Activated naive CD8-positive, alpha-beta T cell treated with anti-CD3 and anti-CD28 coated beads for 36 hours (primary cell): Measurements from ENCODE around the gene SEC24D. TPM values are rescaled to one million over a fixed set of nuclear protein-coding genes. Genes with fewer than 3 reads are reported as not detected.
A peak's percentile ranks its signal among the peaks of the same experiment; 100 is the strongest.

Source experiments
- DNase-seq: peaks from one replicate; pipeline ENCODE4 v3.0.0; 2021
- H3K27ac Mint-ChIP-seq: one replicate; pipeline ENCODE4 v1.8.0; 2022; ENCODE audit warnings: mild to moderate bottlenecking, moderate library complexity, mixed read lengths
- H3K27me3 Mint-ChIP-seq: one replicate; pipeline ENCODE4 v1.8.0; 2022; ENCODE audit warnings: mild to moderate bottlenecking, mixed read lengths
- H3K36me3 Mint-ChIP-seq: one replicate; pipeline ENCODE4 v1.8.0; 2021; ENCODE audit warnings: mild to moderate bottlenecking, mixed read lengths
- H3K4me1 Mint-ChIP-seq: one replicate; pipeline ENCODE4 v1.8.0; 2021; ENCODE audit warnings: mixed read lengths
- H3K4me3 Mint-ChIP-seq: one replicate; pipeline ENCODE4 v1.8.0; 2022; ENCODE audit warnings: mild to moderate bottlenecking, moderate library complexity, mixed read lengths
- H3K9me3 Mint-ChIP-seq: one replicate; pipeline ENCODE4 v1.8.0; 2022; ENCODE audit warnings: mixed read lengths
- total RNA-seq, 2 experiments: library from RNA; stranded (reverse); gene quantifications; one replicate each; pipeline ENCODE4 v1.2.3, GENCODE V29; 2021

Gene SEC24D
- total RNA-seq, 2 experiments from 2014 or later, result 19.6 to 22.5 TPM

- H3K9me3 Mint-ChIP-seq, result no peaks in the 10 kb centered on the region
- H3K4me3 Mint-ChIP-seq, result peak overlapping the region; percentile 90
- peaks cover 7% of the 10 kb centered on the region for H3K27me3 Mint-ChIP-seq
- H3K36me3 Mint-ChIP-seq, result peaks cover 7% of the 10 kb centered on the region
- DNase-seq, result no peak
- peaks cover 8% of the 10 kb centered on the region for H3K4me1 Mint-ChIP-seq
- peak overlapping the region; percentile 90 for H3K27ac Mint-ChIP-seq
These were observed 14.7 kb upstream of the SEC24D start for GRCh38 chr4:118850488-118851173.

- peak overlapping the region; percentile 90 for H3K4me3 Mint-ChIP-seq
- peaks cover 7% of the 10 kb centered on the region for H3K27me3 Mint-ChIP-seq
- H3K4me1 Mint-ChIP-seq, result peaks cover 8% of the 10 kb centered on the region
- no peaks in the 10 kb centered on the region for H3K9me3 Mint-ChIP-seq
- no peak for DNase-seq
- H3K36me3 Mint-ChIP-seq, result peaks cover 7% of the 10 kb centered on the region
- peak overlapping the region; percentile 90 for H3K27ac Mint-ChIP-seq
These were observed 14.1 kb upstream of the SEC24D start for GRCh38 chr4:118849867-118850487.

- Mint-ChIP-seq H3K27ac (no peak overlapping the region), H3K36me3 (peaks cover 7% of the 10 kb centered on the region), H3K27me3 (peaks cover 7% of the 10 kb centered on the region), H3K9me3 (no peaks in the 10 kb centered on the region), H3K4me1 (peaks cover 8% of the 10 kb centered on the region), H3K4me3 (no peak overlapping the region)
- DNase-seq, result no peak
These were observed 13.0 kb upstream of the SEC24D start for GRCh38 chr4:118848901-118849300.

- no peak overlapping the region for H3K4me3 Mint-ChIP-seq
- no peaks in the 10 kb centered on the region for H3K9me3 Mint-ChIP-seq
- H3K27ac Mint-ChIP-seq, result no peak overlapping the region
- no peak for DNase-seq
- H3K27me3 Mint-ChIP-seq, result peaks cover 7% of the 10 kb centered on the region
- peaks cover 7% of the 10 kb centered on the region for H3K36me3 Mint-ChIP-seq
- peaks cover 8% of the 10 kb centered on the region for H3K4me1 Mint-ChIP-seq
These were observed 12.3 kb upstream of the SEC24D start for GRCh38 chr4:118848242-118848641.

- Mint-ChIP-seq H3K27me3 (peaks cover 7% of the 10 kb centered on the region), H3K27ac (no peak overlapping the region), H3K36me3 (peaks cover 6% of the 10 kb centered on the region), H3K4me1 (peaks cover 10% of the 10 kb centered on the region), H3K4me3 (no peak overlapping the region), H3K9me3 (no peaks in the 10 kb centered on the region)
- DNase-seq, result no peak
These were observed 11.1 kb upstream of the SEC24D start for GRCh38 chr4:118846979-118847378.

- no peaks in the 10 kb centered on the region for H3K9me3 Mint-ChIP-seq
- H3K27me3 Mint-ChIP-seq, result peaks cover 7% of the 10 kb centered on the region
- H3K4me1 Mint-ChIP-seq, result peaks cover 9% of the 10 kb centered on the region
- H3K4me3 Mint-ChIP-seq, result no peak overlapping the region
- H3K27ac Mint-ChIP-seq, result no peak overlapping the region
- DNase-seq, result no peak
- peaks cover 5% of the 10 kb centered on the region for H3K36me3 Mint-ChIP-seq
These were observed 9.7 kb upstream of the SEC24D start for GRCh38 chr4:118845552-118846050.

- DNase-seq, result no peak
- H3K9me3 Mint-ChIP-seq, result no peaks in the 10 kb centered on the region
- peaks cover 7% of the 10 kb centered on the region for H3K27me3 Mint-ChIP-seq
- H3K36me3 Mint-ChIP-seq, result no peaks in the 10 kb centered on the region
- peaks cover 1% of the 10 kb centered on the region for H3K4me1 Mint-ChIP-seq
- no peak overlapping the region for H3K4me3 Mint-ChIP-seq
- H3K27ac Mint-ChIP-seq, result no peak overlapping the region
These were observed 7.3 kb upstream of the SEC24D start for GRCh38 chr4:118843237-118843636.

- Mint-ChIP-seq H3K27ac (no peak overlapping the region), H3K27me3 (peaks cover 3% of the 10 kb centered on the region), H3K9me3 (no peaks in the 10 kb centered on the region), H3K4me1 (peaks cover 1% of the 10 kb centered on the region), H3K4me3 (no peak overlapping the region), H3K36me3 (no peaks in the 10 kb centered on the region)
- no peak for DNase-seq
These were observed 6.1 kb upstream of the SEC24D start for GRCh38 chr4:118842055-118842454.

- Mint-ChIP-seq H3K27me3 (no peaks in the 10 kb centered on the region), H3K36me3 (no peaks in the 10 kb centered on the region), H3K4me1 (peaks cover 11% of the 10 kb centered on the region), H3K27ac (no peak overlapping the region), H3K4me3 (no peak overlapping the region), H3K9me3 (no peaks in the 10 kb centered on the region)
- no peak for DNase-seq
These were observed 3.4 kb upstream of the SEC24D start for GRCh38 chr4:118839221-118839927.

- peak overlapping the region; percentile 99 for H3K4me3 Mint-ChIP-seq
- no peak overlapping the region for H3K27ac Mint-ChIP-seq
- H3K9me3 Mint-ChIP-seq, result no peaks in the 10 kb centered on the region
- no peak for DNase-seq
- H3K4me1 Mint-ChIP-seq, result peaks cover 20% of the 10 kb centered on the region
- H3K27me3 Mint-ChIP-seq, result no peaks in the 10 kb centered on the region
- H3K36me3 Mint-ChIP-seq, result peaks cover 4% of the 10 kb centered on the region
These were observed 1.2 kb upstream of the SEC24D start for GRCh38 chr4:118837121-118837507.

- Mint-ChIP-seq H3K4me1 (peaks cover 19% of the 10 kb centered on the region), H3K9me3 (no peaks in the 10 kb centered on the region), H3K27ac (peak overlapping the region; percentile 97), H3K36me3 (peaks cover 4% of the 10 kb centered on the region), H3K4me3 (peak overlapping the region; percentile 99), H3K27me3 (no peaks in the 10 kb centered on the region)
- peak; percentile 52 for DNase-seq
These were observed 585 bp upstream of the SEC24D start for GRCh38 chr4:118836301-118837120.

- no peaks in the 10 kb centered on the region for H3K9me3 Mint-ChIP-seq
- peaks cover 19% of the 10 kb centered on the region for H3K4me1 Mint-ChIP-seq
- peak overlapping the region; percentile 78 for H3K27ac Mint-ChIP-seq
- H3K4me3 Mint-ChIP-seq, result peak overlapping the region; percentile 99
- H3K36me3 Mint-ChIP-seq, result peaks cover 9% of the 10 kb centered on the region
- DNase-seq, result peak; percentile 42
- no peaks in the 10 kb centered on the region for H3K27me3 Mint-ChIP-seq
These were observed 861 bp downstream of the SEC24D start for GRCh38 chr4:118834960-118835569.

- Mint-ChIP-seq H3K9me3 (no peaks in the 10 kb centered on the region), H3K4me3 (no peak overlapping the region), H3K4me1 (peaks cover 19% of the 10 kb centered on the region), H3K36me3 (peaks cover 10% of the 10 kb centered on the region), H3K27me3 (no peaks in the 10 kb centered on the region), H3K27ac (no peak overlapping the region)
- DNase-seq, result no peak
These were observed 1.9 kb downstream of the SEC24D start for GRCh38 chr4:118834070-118834469.

- H3K4me1 Mint-ChIP-seq, result peaks cover 22% of the 10 kb centered on the region
- H3K36me3 Mint-ChIP-seq, result peaks cover 15% of the 10 kb centered on the region
- no peak overlapping the region for H3K4me3 Mint-ChIP-seq
- no peak for DNase-seq
- H3K27me3 Mint-ChIP-seq, result no peaks in the 10 kb centered on the region
- H3K9me3 Mint-ChIP-seq, result no peaks in the 10 kb centered on the region
- no peak overlapping the region for H3K27ac Mint-ChIP-seq
These were observed 2.6 kb downstream of the SEC24D start for GRCh38 chr4:118833192-118833820.
